H9 (cell line): ENCODE results near the gene CFAP410. TPM values are rescaled to one million over a fixed set of nuclear protein-coding genes. Genes with fewer than 3 reads are reported as not detected.
A peak's percentile ranks its signal among the peaks of the same experiment; 100 is the strongest.

Experiments used
- DNase-seq: peaks from one replicate; pipeline ENCODE4 v3.0.0-alpha.2; 2017
- H2AFZ ChIP-seq: one replicate; pipeline ENCODE4 v1.6.1; 2013; ENCODE audit warnings: mild to moderate bottlenecking, low read length, control low read depth, moderate library complexity
- H2AK5ac ChIP-seq: 2 replicates; pipeline ENCODE4 v1.6.1; 2013; ENCODE audit warnings: low read length, control low read depth, mixed read lengths; ENCODE audit not compliant: insufficient read length
- H2BK120ac ChIP-seq: one replicate; pipeline ENCODE4 v1.6.1; 2013; ENCODE audit warnings: low read depth, mild to moderate bottlenecking, low read length, control low read depth, inconsistent platforms; ENCODE audit not compliant: poor library complexity, severe bottlenecking
- H2BK12ac ChIP-seq: 2 replicates; pipeline ENCODE4 v1.6.1; 2013; ENCODE audit warnings: low read length, control low read depth, mixed read lengths, low read depth; ENCODE audit not compliant: insufficient read length
- H2BK15ac ChIP-seq: 2 replicates; pipeline ENCODE4 v1.6.1; 2013; ENCODE audit warnings: low read depth, low read length, control low read depth
- H2BK20ac ChIP-seq: one replicate; pipeline ENCODE4 v1.6.1; 2013; ENCODE audit warnings: low read depth, mild to moderate bottlenecking, low read length, control low read depth, inconsistent platforms; ENCODE audit not compliant: poor library complexity, severe bottlenecking
- H2BK5ac ChIP-seq: 2 replicates; pipeline ENCODE4 v1.6.1; 2013; ENCODE audit warnings: low read length, control low read depth, mixed read lengths; ENCODE audit not compliant: insufficient read length
- H3K14ac ChIP-seq: 2 replicates; pipeline ENCODE4 v1.6.1; 2013; ENCODE audit warnings: low read length, control low read depth; ENCODE audit not compliant: insufficient read depth
- H3K18ac ChIP-seq: 2 replicates; pipeline ENCODE4 v1.6.1; 2013; ENCODE audit warnings: low read depth, mild to moderate bottlenecking, mixed read lengths, low read length, control low read depth; ENCODE audit not compliant: insufficient read length
- H3K23ac ChIP-seq: 2 replicates; pipeline ENCODE4 v1.6.1; 2013; ENCODE audit warnings: low read length, control low read depth, mixed read lengths, low read depth; ENCODE audit not compliant: insufficient read length
- H3K23me2 ChIP-seq: 2 replicates; pipeline ENCODE4 v1.6.1; 2013; ENCODE audit warnings: low read depth, mild to moderate bottlenecking, mixed read lengths, low read length, control low read depth; ENCODE audit not compliant: insufficient read length, poor library complexity, severe bottlenecking
- H3K27ac ChIP-seq: 2 replicates; pipeline ENCODE4 v1.5.1; 2013; ENCODE audit warnings: low read length, control low read depth, mixed read lengths, low read depth; ENCODE audit not compliant: insufficient read length
- H3K27me3 ChIP-seq: 2 replicates; pipeline ENCODE4 v1.6.1; 2013; ENCODE audit warnings: low read length, control low read depth, inconsistent platforms; ENCODE audit not compliant: insufficient read depth
- H3K4ac ChIP-seq: 2 replicates; pipeline ENCODE4 v1.6.1; 2013; ENCODE audit warnings: low read depth, mild to moderate bottlenecking, control low read depth, inconsistent platforms, low read length, moderate library complexity
- H3K4me1 ChIP-seq: 2 replicates; pipeline ENCODE4 v1.6.1; 2013; ENCODE audit warnings: low read length, control low read depth, inconsistent platforms; ENCODE audit not compliant: insufficient read depth
- H3K4me2 ChIP-seq: 2 replicates; pipeline ENCODE4 v1.6.1; 2013; ENCODE audit warnings: low read length, control low read depth, mixed read lengths; ENCODE audit not compliant: insufficient read length, insufficient read depth
- H3K56ac ChIP-seq: 2 replicates; pipeline ENCODE4 v1.6.1; 2013; ENCODE audit warnings: low read depth, mild to moderate bottlenecking, mixed read lengths, low read length, control low read depth; ENCODE audit not compliant: insufficient read length
- H3K79me1 ChIP-seq: 2 replicates; pipeline ENCODE4 v1.6.1; 2013; ENCODE audit warnings: low read depth, mild to moderate bottlenecking, moderate library complexity, low read length, control low read depth, inconsistent platforms; ENCODE audit not compliant: insufficient read depth, poor library complexity, severe bottlenecking
- H3K79me2 ChIP-seq: 2 replicates; pipeline ENCODE4 v1.6.1; 2013; ENCODE audit warnings: low read length, control low read depth, inconsistent platforms; ENCODE audit not compliant: insufficient read depth
- H3K9ac ChIP-seq: 2 replicates; pipeline ENCODE4 v1.6.1; 2013; ENCODE audit warnings: low read length, control low read depth, mixed read lengths; ENCODE audit not compliant: insufficient read length; ENCODE audit errors: extremely low read depth
- H3K9me3 ChIP-seq: one replicate; pipeline ENCODE4 v1.6.1; 2013; ENCODE audit warnings: low read depth, low read length, inconsistent platforms; ENCODE audit not compliant: control insufficient read depth
- H3T11ph ChIP-seq: one replicate; pipeline ENCODE4 v1.6.1; 2013; ENCODE audit warnings: mild to moderate bottlenecking, low read length, control low read depth, inconsistent platforms
- H4K20me1 ChIP-seq: one replicate; pipeline ENCODE4 v1.6.1; 2013; ENCODE audit not compliant: control insufficient read depth, insufficient read length, insufficient read depth
- H4K5ac ChIP-seq: 2 replicates; pipeline ENCODE4 v1.6.1; 2013; ENCODE audit warnings: low read depth, mild to moderate bottlenecking, mixed read lengths, low read length, control low read depth; ENCODE audit not compliant: insufficient read length
- H4K8ac ChIP-seq: replicated peaks from 2 replicates; pipeline ENCODE4 v1.6.1; 2013; ENCODE audit warnings: low read length, control low read depth, mixed read lengths, low read depth; ENCODE audit not compliant: insufficient read length
- H4K91ac ChIP-seq: 2 replicates; pipeline ENCODE4 v1.6.1; 2013; ENCODE audit warnings: low read depth, mild to moderate bottlenecking, moderate library complexity, mixed read lengths, low read length, control low read depth; ENCODE audit not compliant: insufficient read length
- H3K27ac Mint-ChIP-seq, 3 experiments: 2 replicates in 2 of 3; 3 replicates in 1 of 3; pipeline ENCODE4 v1.8.0; 2020 to 2021; ENCODE audit warnings: mixed read lengths in 3 of 3, mild to moderate bottlenecking in 1 of 3, moderate library complexity in 1 of 3
- H3K27me3 Mint-ChIP-seq: 2 replicates; pipeline ENCODE4 v1.8.0; 2021; ENCODE audit warnings: low read depth, mild to moderate bottlenecking, moderate library complexity, mixed read lengths
- H3K36me3 Mint-ChIP-seq, 3 experiments: 2 replicates in 2 of 3; 3 replicates in 1 of 3; pipeline ENCODE4 v1.8.0; 2020 to 2021; ENCODE audit warnings: low read depth in 3 of 3, mixed read lengths in 3 of 3; ENCODE audit not compliant: insufficient read depth in 1 of 3
- H3K4me1 Mint-ChIP-seq, 2 experiments: 2 replicates each; pipeline ENCODE4 v1.8.0; 2020; ENCODE audit warnings: mixed read lengths in 2 of 2
- H3K4me3 Mint-ChIP-seq, 2 experiments: 2 replicates in 1 of 2; 3 replicates in 1 of 2; pipeline ENCODE4 v1.8.0; 2020 to 2021; ENCODE audit warnings: mild to moderate bottlenecking in 2 of 2, mixed read lengths in 2 of 2, moderate library complexity in 1 of 2
- H3K9me3 Mint-ChIP-seq, 2 experiments: 2 replicates in 1 of 2; 3 replicates in 1 of 2; pipeline ENCODE4 v1.8.0; 2020; ENCODE audit warnings: mild to moderate bottlenecking in 2 of 2, mixed read lengths in 2 of 2, moderate library complexity in 1 of 2
- WGBS: extraction: QIAGEN DNeasy Blood & Tissue Kit; methylation state at CpG from one replicate; pipeline ENCODE4 v1.1.7; 2013; ENCODE audit warnings: missing lambda C conversion rate, low lambda C conversion rate, mixed read lengths; ENCODE audit not compliant: insufficient read length; ENCODE audit errors: extremely low coverage; 5-methylcytosine and 5-hydroxymethylcytosine counted together
- total RNA-seq: library from RNA; stranded (reverse); gene quantifications from 2 replicates; pipeline ENCODE4 v1.2.1, GENCODE V29; 2021
- TF ChIP-seq, protein P1 (sequence below): fragments of 200-600 bp; sonication (generic); conservative IDR thresholded peaks from 3 replicates; pipeline ENCODE4 v1.8.0; 2021; ENCODE audit warnings: antibody characterized with exemption, mild to moderate bottlenecking

Gene CFAP410
- total RNA-seq, 1 experiment from 2014 or later = 17.0 TPM

GRCh38 chr21:44365967-44366585 lies 26.9 kb upstream of the CFAP410 start:
- Histone ChIP-seq H3K4ac (no peak overlapping the region), H3K23ac (no peak overlapping the region), H2BK120ac (no peak overlapping the region), H3K4me2 (no peak overlapping the region), H3K79me1 (no peaks in the 10 kb centered on the region), H4K5ac (no peak overlapping the region), H3K27ac (no peak overlapping the region), H2AK5ac (no peak overlapping the region), H4K91ac (no peak overlapping the region), H3T11ph (no peak overlapping the region), H3K9me3 (no peaks in the 10 kb centered on the region), H4K8ac (no peak overlapping the region), H3K56ac (no peak overlapping the region), H2AFZ (no peak overlapping the region), H4K20me1 (no peaks in the 10 kb centered on the region), H2BK5ac (no peak overlapping the region), H3K79me2 (no peaks in the 10 kb centered on the region), H3K18ac (no peak overlapping the region), H2BK12ac (no peak overlapping the region), H3K9ac (no peak overlapping the region), H2BK15ac (no peak overlapping the region), H3K4me1 (no peaks in the 10 kb centered on the region), H3K14ac (no peak overlapping the region), H2BK20ac (no peak overlapping the region), H3K23me2 (peaks cover 3% of the 10 kb centered on the region), H3K27me3 (peaks cover 4% of the 10 kb centered on the region; the same call in 1 of the 2 replicates)
- peaks cover 0 to 2% of the 10 kb centered on the region in 2 experiments; a peak in 2 of 5 replicates for H3K9me3 Mint-ChIP-seq
- peak; percentile 14 for DNase-seq
- peaks cover 33% of the 10 kb centered on the region for H3K27me3 Mint-ChIP-seq
- no peak overlapping the region for H3K27ac Mint-ChIP-seq
- TF ChIP-seq, protein P1, sequence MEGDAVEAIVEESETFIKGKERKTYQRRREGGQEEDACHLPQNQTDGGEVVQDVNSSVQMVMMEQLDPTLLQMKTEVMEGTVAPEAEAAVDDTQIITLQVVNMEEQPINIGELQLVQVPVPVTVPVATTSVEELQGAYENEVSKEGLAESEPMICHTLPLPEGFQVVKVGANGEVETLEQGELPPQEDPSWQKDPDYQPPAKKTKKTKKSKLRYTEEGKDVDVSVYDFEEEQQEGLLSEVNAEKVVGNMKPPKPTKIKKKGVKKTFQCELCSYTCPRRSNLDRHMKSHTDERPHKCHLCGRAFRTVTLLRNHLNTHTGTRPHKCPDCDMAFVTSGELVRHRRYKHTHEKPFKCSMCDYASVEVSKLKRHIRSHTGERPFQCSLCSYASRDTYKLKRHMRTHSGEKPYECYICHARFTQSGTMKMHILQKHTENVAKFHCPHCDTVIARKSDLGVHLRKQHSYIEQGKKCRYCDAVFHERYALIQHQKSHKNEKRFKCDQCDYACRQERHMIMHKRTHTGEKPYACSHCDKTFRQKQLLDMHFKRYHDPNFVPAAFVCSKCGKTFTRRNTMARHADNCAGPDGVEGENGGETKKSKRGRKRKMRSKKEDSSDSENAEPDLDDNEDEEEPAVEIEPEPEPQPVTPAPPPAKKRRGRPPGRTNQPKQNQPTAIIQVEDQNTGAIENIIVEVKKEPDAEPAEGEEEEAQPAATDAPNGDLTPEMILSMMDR = no peak
- WGBS = no CpG with 5 or more reads among the region's 22 CpGs
- H3K4me3 Mint-ChIP-seq = no peak overlapping the region
- H3K36me3 Mint-ChIP-seq = no peaks in the 10 kb centered on the region; a peak in 1 of 7 replicates
- peaks cover 2 to 9% of the 10 kb centered on the region in 2 experiments; a peak in 2 of 4 replicates for H3K4me1 Mint-ChIP-seq
